Spleen (tissue), 13 donors: Measurements from ENCODE around the gene ZNF512B. TPM values are rescaled to one million over a fixed set of nuclear protein-coding genes. Genes with fewer than 3 reads are reported as not detected.
"Not testable (repeated sequence)": the region's sequence is repeated elsewhere in the genome, so short reads cannot be mapped to it uniquely, and the experiment has no call there.

Experiments used
- DNase-seq: peaks from one replicate; pipeline ENCODE4 v3.0.0-alpha.2; 2020
- H3K27ac ChIP-seq, 8 donors: fragments of 200-600 bp; sonication (generic) in 7 of 8; 1 replicate in 4 of 8; 2 replicates in 4 of 8; pipeline versions ENCODE4 v1.5.0 to v1.8.0; 2016 to 2021; ENCODE audit warnings: inconsistent platforms in 4 of 8, mild to moderate bottlenecking in 4 of 8, moderate library complexity in 1 of 8
- H3K27me3 ChIP-seq, 7 donors: fragments of 200-600 bp; sonication (generic) in 6 of 7; replicated peaks in 1 of 7; 1 replicate in 4 of 7; 2 replicates in 3 of 7; pipeline versions ENCODE4 v1.5.0 to v1.8.0; 2016 to 2021; ENCODE audit warnings: inconsistent platforms in 3 of 7, mild to moderate bottlenecking in 1 of 7
- H3K36me3 ChIP-seq, 6 donors: fragments of 200-600 bp; sonication (generic) in 5 of 6; 1 replicate in 4 of 6; 2 replicates in 2 of 6; pipeline versions ENCODE4 v1.5.0 to v1.8.0; 2016 to 2021; ENCODE audit warnings: inconsistent platforms in 2 of 6
- H3K4me1 ChIP-seq, 6 donors: fragments of 200-600 bp; sonication (generic) in 5 of 6; 1 replicate in 3 of 6; 2 replicates in 3 of 6; pipeline versions ENCODE4 v1.5.0 to v1.8.0; 2016 to 2021; ENCODE audit warnings: inconsistent platforms in 3 of 6
- H3K4me3 ChIP-seq, 8 donors: fragments of 200-600 bp; sonication (generic) in 7 of 8; 1 replicate in 4 of 8; 2 replicates in 4 of 8; pipeline versions ENCODE4 v1.5.0 to v1.8.0; 2016 to 2021; ENCODE audit warnings: inconsistent platforms in 4 of 8, mild to moderate bottlenecking in 4 of 8, moderate library complexity in 2 of 8
- H3K9me3 ChIP-seq, 8 donors: fragments of 200-600 bp; sonication (generic) in 7 of 8; 1 replicate in 4 of 8; 2 replicates in 4 of 8; pipeline versions ENCODE4 v1.5.0 to v1.8.0; 2016 to 2021; ENCODE audit warnings: inconsistent platforms in 4 of 8
- CTCF ChIP-seq, 11 experiments: fragments of 200-600 bp in 7 of 11; fragments of 450-650 bp in 4 of 11; sonication (generic) in 4 of 11; IDR thresholded peaks in 8 of 11; conservative IDR thresholded peaks in 3 of 11; 1 replicate in 7 of 11; 2 replicates in 4 of 11; pipeline versions ENCODE4 v1.4.0 to v1.8.0; 2016 to 2021; ENCODE audit warnings: antibody characterized with exemption in 11 of 11, inconsistent platforms in 4 of 11, mild to moderate bottlenecking in 1 of 11
- POLR2A ChIP-seq, 3 donors: fragments of 450-650 bp; IDR thresholded peaks; one replicate each; pipeline ENCODE4 v1.5.1; 2017; ENCODE audit warnings: antibody characterized with exemption in 3 of 3, mild to moderate bottlenecking in 1 of 3
- POLR2AphosphoS5 ChIP-seq, 3 donors: sonication (generic); formaldehyde crosslinking; IDR thresholded peaks; one replicate each; pipeline ENCODE4 v1.5.1; 2017; ENCODE audit warnings: antibody characterized with exemption in 3 of 3
- WGBS, 5 donors: extraction: QIAGEN DNeasy Blood & Tissue Kit in 3 of 5; methylation state at CpG; one replicate each; pipeline versions ENCODE4 v1.1.5 to v1.1.7; 2013 to 2018; 5-methylcytosine and 5-hydroxymethylcytosine counted together
- intact Hi-C: fragments of 100-400 bp; cut with DNase I; formaldehyde crosslinking; loops from one replicate; pipeline ENCODE4 v1.15.0; 2023; ENCODE audit warnings: low total_unique reads
- long read RNA-seq, 2 donors: transcript quantifications; one replicate each; lab custom pipeline, GENCODE V29; 2026
- polyA plus RNA-seq, 3 donors: library from polyadenylated mRNA; stranded (reverse); fragments of 200-250 nt; gene quantifications; one replicate each; pipeline ENCODE4 v1.2.1, GENCODE V29; 2013
- total RNA-seq, 7 donors: library from RNA; depleted of rRNA in 3 of 7; stranded (reverse); fragments of >200 nt in 3 of 7; fragmentation: NEBNext Ultra II Directional in 4 of 7; extraction: Animal tissue kit (Norgen Biotek cat#: 25700) in 4 of 7; gene quantifications; one replicate each; pipeline versions ENCODE4 v1.1.0 to v1.2.1, GENCODE V29; 2016 to 2021
- donor health status: healthy with polysubstance abuse.
- donor health status: DM: no; HTN: no; CAD: no; lungs with moderate emphysema.
- donor health status: DM: no; HTN: no; CAD: no.
- donor health status: Bipolar disorder and iron deficiency.
- donor health status: healthy.
- donor health status: DM: no; HTN: no; CAD: no.
- donor health status: DM: yes; HTN: yes; CAD: no.

ZNF512B gene
- total RNA-seq (10 to 100 TPM in 6 of 7 donors, 1 to 10 TPM in 1; 9.5 to 21.8 (median 12.8) TPM), polyA plus RNA-seq (10 to 100 TPM in 1 of 3 donors, 1 to 10 TPM in 2; 3.4 to 12.0 (median 3.8) TPM)
- long read RNA-seq, donor 1: 0 reads
- long read RNA-seq, donor 2, full-length matches to known transcripts: 2 of 2 reads
- long read RNA-seq, donor 2, partial matches to known transcripts: 0 of 2 reads
- long read RNA-seq, donor 2, other reads (novel, unspliced or antisense): 0 of 2 reads

- H3K27ac ChIP-seq: peak within 1 kb of the TSS in 7 of 8 donors; percentile 15 to 73 (median 69)
- TF ChIP-seq CTCF (IDR thresholded peaks at IDR 0.05 in 8 of 11, conservative IDR thresholded peaks at IDR 0.05 in 3 of 11) (no peak), POLR2AphosphoS5 (IDR thresholded peaks at IDR 0.05) (peak in 2 of 3 donors; percentile 40 to 44)
- peak; percentile 82 for DNase-seq
- WGBS, 5 donors: 4 to 11% (median 9%) methylated on average over 19 to 68 of the region's 73 CpGs
- peaks cover 0 to 7% (median 0%) of the 10 kb centered on the region in 8 donors for H3K9me3 ChIP-seq
- peaks cover 0 to 31% (median 8%) of the 10 kb centered on the region in 6 donors for H3K36me3 ChIP-seq
- H3K4me3 ChIP-seq: peak within 1 kb of the TSS; percentile 39 to 78 (median 52)
- intact Hi-C loops: loop anchor here (5.0 kb wide), 1 partner anchor 433 kb away; the partner anchor contains the start of gene PTK6
- H3K4me1 ChIP-seq: peaks cover 16 to 64% (median 40%) of the 10 kb centered on the region in 6 donors
- peaks cover 0 to 3% (median 0%) of the 10 kb centered on the region in 7 donors for H3K27me3 ChIP-seq
Measured at GRCh38 chr20:63969838-63970713, at the start of gene ZNF512B. TSS of gene ZNF512B (minus strand) at chr20:63969930. CDS start at chr20:63967950, 1,980 bp downstream.

GRCh38 chr20:64015635-64016034 is 45.9 kb upstream of the ZNF512B start:
- H3K4me3 ChIP-seq: no peak overlapping the region
- peaks cover 0 to 9% (median 3%) of the 10 kb centered on the region in 8 donors for H3K9me3 ChIP-seq
- intact Hi-C loops: no loop called here
- H3K27me3 ChIP-seq: no peaks in the 10 kb centered on the region
- no peak for TF ChIP-seq POLR2AphosphoS5 (IDR thresholded peaks at IDR 0.05)
- TF ChIP-seq CTCF (IDR thresholded peaks at IDR 0.05 in 8 of 11, conservative IDR thresholded peaks at IDR 0.05 in 3 of 11): no peak
- TF ChIP-seq POLR2A (IDR thresholded peaks at IDR 0.05): no peak
- no peak overlapping the region for H3K27ac ChIP-seq
- no peak for DNase-seq
- WGBS, 5 donors: 80 to 94% (median 92%) methylated on average over 2 of the region's 2 CpGs
- H3K4me1 ChIP-seq: peaks cover 0 to 18% (median 7%) of the 10 kb centered on the region in 6 donors
- peaks cover 0 to 91% (median 80%) of the 10 kb centered on the region in 6 donors for H3K36me3 ChIP-seq

- Histone ChIP-seq H3K4me1 (peaks cover 0 to 25% (median 11%) of the 10 kb centered on the region in 6 donors), H3K27ac (peak overlapping the region; percentile 52 to 82 (median 72)), H3K9me3 (peaks cover 0 to 28% (median 10%) of the 10 kb centered on the region in 8 donors), H3K36me3 (peaks cover 8 to 91% (median 81%) of the 10 kb centered on the region in 6 donors)
- H3K27me3 ChIP-seq, H3K4me3 ChIP-seq, intact Hi-C loops, DNase-seq: not testable (repeated sequence)
- WGBS, 5 donors: 67 to 82% (median 77%) methylated on average over 9 to 15 of the region's 20 CpGs
Measured at GRCh38 chr20:64012385-64013154, 42.8 kb upstream of the ZNF512B start.

GRCh38 chr20:64011366-64011779 is 41.6 kb upstream of the ZNF512B start:
- peak overlapping the region in 1 of 8 donors; percentile 14 for H3K4me3 ChIP-seq
- H3K27ac ChIP-seq: peak overlapping the region in 5 of 8 donors; percentile 15 to 69 (median 67)
- 95 to 98% (median 95%) methylated on average over 14 to 16 of the region's 16 CpGs for WGBS, 5 donors
- intact Hi-C loops: no loop called here
- TF ChIP-seq CTCF (IDR thresholded peaks at IDR 0.05 in 8 of 11, conservative IDR thresholded peaks at IDR 0.05 in 3 of 11): no peak
- peak in 2 of 3 donors; percentile 31 to 44 for TF ChIP-seq POLR2AphosphoS5 (IDR thresholded peaks at IDR 0.05)
- TF ChIP-seq POLR2A (IDR thresholded peaks at IDR 0.05): no peak
- peaks cover 8 to 91% (median 78%) of the 10 kb centered on the region in 6 donors for H3K36me3 ChIP-seq
- peaks cover 0 to 28% (median 10%) of the 10 kb centered on the region in 8 donors for H3K9me3 ChIP-seq
- no peaks in the 10 kb centered on the region for H3K27me3 ChIP-seq
- H3K4me1 ChIP-seq: peaks cover 0 to 27% (median 11%) of the 10 kb centered on the region in 6 donors
- no peak for DNase-seq
